GM13976 (cell line): ENCODE data around the gene RTCA.
"Not testable (repeated sequence)": the region's sequence is repeated elsewhere in the genome, so short reads cannot be mapped to it uniquely, and the experiment has no call there.

Source experiments
- DNase-seq: peaks from one replicate; pipeline ENCODE4 v3.0.0; 2012; ENCODE audit warnings: low spot score
- CTCF ChIP-seq: IDR thresholded peaks from 2 replicates; pipeline ENCODE4 v1.5.1; 2012; ENCODE audit warnings: borderline replicate concordance, mild to moderate bottlenecking; ENCODE audit not compliant: insufficient read depth; ENCODE audit errors: extremely low read depth, missing control alignments, control extremely low read depth
- in situ Hi-C: fragments of 300-500 bp; cut with MboI; formaldehyde crosslinking; loops from one replicate; pipeline ENCODE4 v1.12.0; 2022; ENCODE audit warnings: low sequenced_read_pairs, mixed read lengths, inconsistent platforms; ENCODE audit not compliant: unreplicated experiment

Gene RTCA

GRCh38 chr1:100321506-100321905 lies 55.5 kb downstream of the RTCA start:
- no peak for DNase-seq
- no peak for TF ChIP-seq CTCF
- in situ Hi-C loops = no loop called here

- in situ Hi-C loops = no loop called here
- no peak for DNase-seq
- no peak for TF ChIP-seq CTCF
These were observed 56.6 kb downstream of the RTCA start for GRCh38 chr1:100322436-100323211.

- no peak for TF ChIP-seq CTCF
- no peak for DNase-seq
- in situ Hi-C loops = no loop called here
These were observed 57.5 kb downstream of the RTCA start for GRCh38 chr1:100323419-100324106.

GRCh38 chr1:100325415-100326324 lies 59.7 kb downstream of the RTCA start:
- no peak for TF ChIP-seq CTCF
- DNase-seq = no peak
- in situ Hi-C loops = no loop called here

GRCh38 chr1:100326325-100326670 lies 60.3 kb downstream of the RTCA start:
- DNase-seq, in situ Hi-C loops: not testable (repeated sequence)

GRCh38 chr1:100328133-100328532 lies 62.1 kb downstream of the RTCA start:
- in situ Hi-C loops = no loop called here
- no peak for TF ChIP-seq CTCF
- DNase-seq = no peak

GRCh38 chr1:100331146-100331545 lies 65.1 kb downstream of the RTCA start:
- DNase-seq, in situ Hi-C loops: not testable (repeated sequence)
